NCI-H2029 (cell line): ENCODE data around the gene LGALS13.

Source experiments
- DNase-seq: peaks from one replicate; lab custom pipeline; 2025; lab: John Stamatoyannopoulos, UW

Gene LGALS13

DNA sequence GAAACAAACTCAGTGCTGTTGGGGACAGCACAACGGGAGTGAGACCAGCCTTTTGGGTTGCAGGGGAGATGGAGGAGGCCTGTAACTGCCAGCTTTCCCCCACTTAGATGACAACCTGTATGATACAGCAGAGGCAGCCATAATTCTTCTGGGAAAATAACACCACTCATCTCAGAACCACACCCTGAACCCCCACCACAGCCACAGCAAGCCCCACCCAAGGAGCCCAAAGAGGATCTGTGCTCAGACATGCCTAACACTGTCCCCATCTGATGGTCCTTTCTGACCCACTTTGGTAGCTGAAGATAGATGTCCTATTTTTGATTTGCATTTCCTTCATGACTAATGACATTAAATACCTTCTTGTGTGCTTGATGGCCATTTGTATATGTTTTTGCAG lies 15.4 kb downstream of the LGALS13 start:
- DNase-seq: no peak

DNA sequence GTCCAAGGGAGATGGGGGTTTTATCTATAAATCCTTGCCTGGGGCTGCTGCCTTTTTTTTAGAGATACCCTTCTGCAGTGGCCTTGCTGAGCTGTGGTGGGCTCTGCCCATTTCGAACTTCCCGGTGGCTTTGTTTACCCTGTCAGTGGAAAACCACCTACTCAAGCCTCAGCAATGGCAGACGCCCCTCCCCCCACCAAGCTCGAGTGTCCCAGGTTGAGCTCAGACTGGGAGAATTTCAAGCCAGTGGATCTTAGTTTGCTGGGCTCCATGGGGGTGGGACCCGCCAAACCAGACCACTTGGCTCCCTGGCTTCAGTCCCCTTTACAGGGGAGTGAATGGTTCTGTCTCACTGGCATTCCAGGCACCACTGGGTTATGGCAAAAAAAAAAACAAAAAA lies 21.6 kb downstream of the LGALS13 start:
- DNase-seq: no peak

DNA sequence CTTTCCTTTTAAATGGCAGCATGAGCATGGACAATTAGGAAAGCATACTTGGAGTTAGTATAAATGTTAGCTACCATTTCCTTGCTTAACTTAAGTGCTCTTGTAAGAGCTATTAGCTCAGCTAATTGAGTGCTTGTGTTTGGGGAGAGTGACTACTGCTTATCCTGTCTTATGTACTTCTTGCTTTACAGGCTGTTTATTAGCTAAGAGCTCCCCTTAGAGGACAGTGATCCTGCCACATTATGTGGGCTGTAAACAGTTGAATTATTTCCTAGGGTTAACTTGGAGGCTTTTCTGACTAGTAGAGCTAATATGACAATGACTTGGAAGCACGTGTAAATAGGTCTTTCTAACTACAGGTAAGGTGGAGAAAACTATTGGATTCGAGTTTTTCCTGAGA lies 25.3 kb downstream of the LGALS13 start:
- peak; percentile 16 for DNase-seq

DNA sequence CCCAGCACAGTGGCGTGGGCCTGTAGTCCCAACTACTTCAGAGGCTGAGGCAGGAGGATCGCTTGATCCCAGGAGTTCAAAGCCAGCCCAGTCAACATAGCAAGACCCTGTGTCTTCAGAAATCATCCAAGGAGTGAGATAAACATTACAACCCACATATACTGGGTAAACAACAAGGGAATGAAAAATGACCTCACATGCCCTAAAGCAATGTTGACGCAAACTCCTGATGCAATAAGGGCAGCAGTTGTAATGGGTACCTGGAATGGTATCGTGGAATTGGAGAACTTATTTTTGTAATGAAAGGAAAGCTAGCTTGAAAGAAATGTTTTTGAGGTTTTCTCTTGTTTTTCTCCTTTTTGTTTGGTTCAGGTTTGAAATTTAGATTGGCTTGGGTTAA lies 28.9 kb downstream of the LGALS13 start:
- peak; percentile 9 for DNase-seq

DNA sequence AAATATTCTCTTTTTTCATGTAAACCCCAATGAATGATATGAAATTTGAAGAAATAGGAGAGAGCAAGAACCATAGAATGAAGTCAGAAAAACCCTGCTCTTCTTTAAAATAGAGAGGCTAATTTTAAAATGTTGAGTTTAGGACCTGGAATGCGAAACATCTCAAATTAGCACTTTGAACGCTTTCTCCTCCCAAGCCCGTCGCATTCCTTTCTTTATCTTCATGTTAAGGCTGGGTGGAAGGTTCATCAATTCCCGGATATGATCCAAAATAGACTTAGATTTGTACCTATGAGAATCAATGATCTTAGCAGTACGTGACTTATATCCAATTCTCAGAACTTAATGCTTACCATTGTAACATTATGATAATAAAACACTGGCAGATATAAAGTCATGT lies 29.3 kb downstream of the LGALS13 start:
- DNase-seq: no peak

DNA sequence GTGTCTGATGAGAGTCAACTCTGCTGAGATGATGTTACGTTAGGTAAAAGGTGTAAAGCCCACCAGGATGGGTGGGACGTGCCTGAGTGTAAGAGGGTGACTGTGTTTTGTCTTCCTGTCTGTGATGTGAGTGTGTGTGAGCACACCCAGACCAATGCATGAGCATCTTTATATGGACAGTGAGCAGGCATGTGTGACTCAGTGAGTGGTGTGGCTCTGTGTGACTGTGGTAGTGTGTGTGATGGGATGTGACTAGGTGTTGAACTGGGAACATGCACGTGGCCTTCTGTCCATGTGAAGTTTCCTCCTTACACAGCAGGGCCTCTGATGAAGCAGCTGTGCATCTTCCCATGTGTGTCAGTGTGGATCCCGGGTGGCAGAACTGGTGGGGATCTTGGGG lies 35.6 kb downstream of the LGALS13 start:
- no peak for DNase-seq

DNA sequence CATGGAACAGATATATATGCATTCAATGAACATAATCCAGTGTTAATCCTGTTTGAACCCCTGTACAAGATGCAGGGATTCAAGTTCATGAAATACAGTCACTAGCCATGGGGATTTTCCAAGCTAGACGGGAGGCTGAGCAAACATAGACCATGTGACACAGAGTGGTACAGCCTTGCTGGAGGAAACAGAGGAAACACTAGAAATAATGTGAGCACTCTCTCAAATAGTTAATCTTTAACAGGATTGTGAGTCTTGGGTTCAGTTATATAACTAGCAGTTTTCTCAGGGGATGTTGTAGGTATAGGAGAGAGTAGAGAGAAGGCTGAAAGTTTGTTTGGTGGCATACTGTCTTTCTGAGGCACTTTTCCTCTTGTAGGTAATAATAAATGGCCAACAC lies 39.4 kb downstream of the LGALS13 start:
- DNase-seq: no peak

DNA sequence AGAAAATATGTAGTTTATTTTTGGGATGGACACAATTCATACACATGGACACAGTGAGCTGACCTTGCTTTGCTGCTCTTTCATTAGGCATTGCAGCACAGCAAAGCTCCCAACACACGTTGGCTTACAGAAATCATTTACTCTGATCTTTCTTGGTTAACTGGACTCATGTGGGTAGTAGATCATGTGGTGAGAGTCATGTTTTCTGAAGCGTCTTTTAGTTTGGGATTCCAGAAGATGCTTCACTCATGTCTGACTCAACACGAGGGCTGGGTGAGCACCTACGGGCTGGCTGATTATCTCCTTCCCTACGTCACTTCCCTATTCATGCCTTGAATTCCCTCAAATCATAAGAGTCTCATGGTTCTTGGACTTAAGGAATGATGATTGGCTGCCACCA lies 41.3 kb downstream of the LGALS13 start:
- no peak for DNase-seq

DNA sequence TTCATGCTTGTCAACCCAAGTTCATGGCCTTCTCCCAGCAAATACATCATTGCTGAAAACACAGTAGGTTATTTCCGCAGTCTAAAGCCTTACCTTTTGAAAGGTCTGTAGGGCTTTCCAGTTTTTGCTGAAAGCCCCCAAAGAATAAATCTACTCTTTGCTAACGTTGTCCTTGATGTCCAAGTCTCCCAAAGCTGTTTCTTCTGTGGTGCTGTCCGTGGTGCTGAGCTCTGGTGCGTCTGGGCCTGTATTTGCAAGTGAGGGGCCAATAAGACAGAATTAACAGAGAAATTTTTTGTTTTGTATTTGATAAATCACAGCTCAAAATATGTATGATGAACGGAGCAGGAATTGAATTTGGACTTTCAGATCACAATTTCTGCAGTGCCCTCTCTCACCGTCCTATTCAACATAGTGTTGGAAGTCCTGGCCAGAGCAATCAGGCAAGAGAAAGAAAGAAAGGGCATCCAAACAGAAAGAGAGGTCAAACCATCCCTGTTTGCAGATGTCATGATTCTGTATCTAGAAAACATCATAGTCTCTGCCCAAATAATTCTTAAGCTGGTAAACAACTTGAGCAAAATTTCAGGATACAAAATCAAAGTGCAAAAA lies 43.6 kb downstream of the LGALS13 start:
- DNase-seq: no peak

DNA sequence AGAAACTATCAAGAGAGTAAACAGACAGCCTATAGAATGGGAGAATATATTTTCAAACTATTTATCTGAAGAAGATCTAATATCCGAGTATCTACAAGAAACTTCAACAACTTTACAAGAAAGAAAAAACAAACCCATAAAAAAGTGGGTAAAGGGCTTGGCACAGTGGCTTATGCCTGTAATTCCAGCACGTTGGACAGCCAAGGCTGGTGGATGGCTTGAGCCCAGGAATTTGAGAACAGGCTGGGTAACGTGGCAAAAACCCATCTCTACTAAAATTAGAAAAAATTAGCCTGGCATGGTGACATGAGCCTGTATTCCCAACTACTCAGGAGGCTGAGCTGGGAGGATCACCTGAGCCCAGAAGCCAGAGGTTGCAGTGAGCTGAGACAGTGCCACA lies 45.6 kb downstream of the LGALS13 start:
- no peak for DNase-seq

DNA sequence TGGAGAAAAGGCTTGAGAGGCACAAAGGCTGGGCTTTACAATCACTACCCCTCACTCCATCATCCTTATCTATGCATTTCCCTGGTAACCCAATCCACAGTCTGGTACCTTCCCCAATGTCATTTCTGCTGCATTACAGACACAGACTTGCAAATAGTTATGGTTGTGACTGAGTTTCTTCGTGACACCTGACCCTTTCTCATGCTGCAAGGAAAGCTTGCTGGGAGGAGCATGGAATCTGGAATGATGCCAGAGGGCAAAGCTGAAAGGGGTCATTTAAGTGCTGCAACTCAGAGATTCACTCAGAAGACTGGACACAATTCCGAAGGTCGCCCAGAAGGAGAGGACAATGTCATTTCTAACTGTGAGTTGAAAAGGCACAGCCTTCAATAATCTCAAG lies 53.3 kb downstream of the LGALS13 start, which contains the start of gene LGALS16:
Gene LGALS16 (plus strand): TSS at position 301 of the 400 bp plus-strand sequence. CDS start 49 bp downstream, at position 350.
- no peak for DNase-seq
